Measurements from ENCODE around the gene SIM1.

SIM1 gene

GRCh38 chr6:100440935-100441334, 23.8 kb downstream of the SIM1 start:
- Histone ChIP-seq H3K27ac (ENCODE audit: low read depth, low read length) (no peak overlapping the region), H3K4me3 (ENCODE audit: low read depth, low read length) (no peak overlapping the region), H3K79me2 (ENCODE audit: control insufficient read depth, insufficient read depth, low read length, unreplicated experiment) (no peaks in the 10 kb centered on the region), H3K27me3 (ENCODE audit: insufficient read depth, low read length) (peaks cover 10% of the 10 kb centered on the region), H2AFZ (ENCODE audit: low read length, unreplicated experiment) (no peak overlapping the region), H3K36me3 (ENCODE audit: insufficient read depth, low read length) (no peaks in the 10 kb centered on the region), H3K4me1 (ENCODE audit: control insufficient read depth, insufficient read depth, low read length, unreplicated experiment) (no peaks in the 10 kb centered on the region)

- H3K27ac ChIP-seq (ENCODE audit: low read depth, low read length) = no peak overlapping the region
- H3K4me1 ChIP-seq (ENCODE audit: control insufficient read depth, insufficient read depth, low read length, unreplicated experiment) = peaks cover 4% of the 10 kb centered on the region
- no peak overlapping the region for H2AFZ ChIP-seq (ENCODE audit: low read length, unreplicated experiment)
- no peaks in the 10 kb centered on the region for H3K79me2 ChIP-seq (ENCODE audit: control insufficient read depth, insufficient read depth, low read length, unreplicated experiment)
- no peak overlapping the region for H3K4me3 ChIP-seq (ENCODE audit: low read depth, low read length)
- H3K27me3 ChIP-seq (ENCODE audit: insufficient read depth, low read length) = no peaks in the 10 kb centered on the region
- no peaks in the 10 kb centered on the region for H3K36me3 ChIP-seq (ENCODE audit: insufficient read depth, low read length)
These were observed 29.4 kb downstream of the SIM1 start for GRCh38 chr6:100435299-100435698.

GRCh38 chr6:100433726-100434435, 30.8 kb downstream of the SIM1 start:
- no peak overlapping the region for H2AFZ ChIP-seq (ENCODE audit: low read length, unreplicated experiment)

GRCh38 chr6:100432136-100432535, 32.6 kb downstream of the SIM1 start:
- H3K79me2 ChIP-seq (ENCODE audit: control insufficient read depth, insufficient read depth, low read length, unreplicated experiment) = no peaks in the 10 kb centered on the region
- H2AFZ ChIP-seq (ENCODE audit: low read length, unreplicated experiment) = no peak overlapping the region
- H3K36me3 ChIP-seq (ENCODE audit: insufficient read depth, low read length) = no peaks in the 10 kb centered on the region
- no peak overlapping the region for H3K27ac ChIP-seq (ENCODE audit: low read depth, low read length)
- H3K4me1 ChIP-seq (ENCODE audit: control insufficient read depth, insufficient read depth, low read length, unreplicated experiment) = peaks cover 4% of the 10 kb centered on the region
- no peak overlapping the region for H3K4me3 ChIP-seq (ENCODE audit: low read depth, low read length)
- no peaks in the 10 kb centered on the region for H3K27me3 ChIP-seq (ENCODE audit: insufficient read depth, low read length)

More at GRCh38 chr6:100433726-100434435, 30.8 kb downstream of the SIM1 start:
- Histone ChIP-seq H3K4me3 (ENCODE audit: low read depth, low read length) (no peak overlapping the region), H3K27me3 (ENCODE audit: insufficient read depth, low read length) (no peaks in the 10 kb centered on the region), H3K79me2 (ENCODE audit: control insufficient read depth, insufficient read depth, low read length, unreplicated experiment) (no peaks in the 10 kb centered on the region), H3K36me3 (ENCODE audit: insufficient read depth, low read length) (no peaks in the 10 kb centered on the region), H3K4me1 (ENCODE audit: control insufficient read depth, insufficient read depth, low read length, unreplicated experiment) (peaks cover 4% of the 10 kb centered on the region), H3K27ac (ENCODE audit: low read depth, low read length) (no peak overlapping the region)

DNA sequence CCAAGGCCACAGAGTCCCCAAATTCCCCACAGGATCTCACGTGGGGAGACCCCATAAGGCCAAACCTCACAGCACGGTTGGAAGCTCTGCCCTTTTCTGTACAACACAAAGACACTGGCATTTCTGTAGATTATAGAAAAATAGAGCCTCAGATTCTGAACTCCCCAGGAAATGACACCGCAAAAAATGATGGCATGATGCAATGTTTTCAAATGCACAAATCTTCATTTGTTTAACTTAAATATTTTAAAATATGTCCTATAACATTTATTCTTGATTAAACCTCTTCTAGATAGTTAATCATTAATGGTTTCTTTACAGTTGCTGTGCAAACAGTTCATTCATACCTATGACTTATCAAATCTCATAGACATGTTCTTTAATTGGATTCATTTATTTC, 33.8 kb downstream of the SIM1 start:
- Histone ChIP-seq H3K36me3 (ENCODE audit: insufficient read depth, low read length) (no peaks in the 10 kb centered on the region), H2AFZ (ENCODE audit: low read length, unreplicated experiment) (peak overlapping the region; percentile 56), H3K4me1 (ENCODE audit: control insufficient read depth, insufficient read depth, low read length, unreplicated experiment) (peaks cover 4% of the 10 kb centered on the region), H3K4me3 (ENCODE audit: low read depth, low read length) (no peak overlapping the region), H3K27ac (ENCODE audit: low read depth, low read length) (no peak overlapping the region), H3K27me3 (ENCODE audit: insufficient read depth, low read length) (no peaks in the 10 kb centered on the region), H3K79me2 (ENCODE audit: control insufficient read depth, insufficient read depth, low read length, unreplicated experiment) (no peaks in the 10 kb centered on the region)

GRCh38 chr6:100427452-100427851, 37.3 kb downstream of the SIM1 start:
- no peak overlapping the region for H2AFZ ChIP-seq (ENCODE audit: low read length, unreplicated experiment)
- no peaks in the 10 kb centered on the region for H3K36me3 ChIP-seq (ENCODE audit: insufficient read depth, low read length)
- peaks cover 4% of the 10 kb centered on the region for H3K4me1 ChIP-seq (ENCODE audit: control insufficient read depth, insufficient read depth, low read length, unreplicated experiment)
- no peak overlapping the region for H3K27ac ChIP-seq (ENCODE audit: low read depth, low read length)
- H3K79me2 ChIP-seq (ENCODE audit: control insufficient read depth, insufficient read depth, low read length, unreplicated experiment) = no peaks in the 10 kb centered on the region
- no peak overlapping the region for H3K4me3 ChIP-seq (ENCODE audit: low read depth, low read length)
- H3K27me3 ChIP-seq (ENCODE audit: insufficient read depth, low read length) = no peaks in the 10 kb centered on the region

DNA sequence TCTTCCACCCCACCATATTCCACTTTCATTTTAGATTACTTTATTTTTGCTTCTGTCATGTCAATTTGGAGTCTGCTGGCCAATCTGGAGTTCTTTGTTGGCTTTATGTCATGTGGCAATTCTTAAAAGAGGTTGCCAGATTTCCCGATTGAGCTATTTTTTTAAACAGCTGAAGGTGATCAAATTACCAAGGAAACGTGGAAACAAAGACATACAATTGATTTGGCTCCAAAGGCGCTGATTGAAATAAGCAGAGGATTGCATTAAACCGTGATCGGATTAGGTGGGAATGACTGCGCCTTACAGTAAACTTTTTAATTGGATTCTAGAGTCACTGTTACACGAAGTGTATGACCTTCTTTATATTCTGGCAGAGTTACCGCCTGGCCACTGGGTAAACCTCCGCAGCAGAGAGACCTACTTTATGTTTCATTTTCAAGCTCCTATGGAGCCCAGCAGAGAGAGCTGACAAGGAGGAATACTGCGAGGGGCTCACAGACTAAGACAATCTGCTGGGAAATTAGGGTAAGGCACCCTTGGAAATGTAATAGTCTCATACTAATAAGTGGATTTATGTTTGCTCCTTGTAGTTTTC, 37.9 kb downstream of the SIM1 start:
- no peaks in the 10 kb centered on the region for H3K36me3 ChIP-seq (ENCODE audit: insufficient read depth, low read length)
- no peak overlapping the region for H2AFZ ChIP-seq (ENCODE audit: low read length, unreplicated experiment)
- H3K4me1 ChIP-seq (ENCODE audit: control insufficient read depth, insufficient read depth, low read length, unreplicated experiment) = peaks cover 4% of the 10 kb centered on the region
- no peak overlapping the region for H3K4me3 ChIP-seq (ENCODE audit: low read depth, low read length)
- H3K27me3 ChIP-seq (ENCODE audit: insufficient read depth, low read length) = no peaks in the 10 kb centered on the region
- no peak overlapping the region for H3K27ac ChIP-seq (ENCODE audit: low read depth, low read length)
- H3K79me2 ChIP-seq (ENCODE audit: control insufficient read depth, insufficient read depth, low read length, unreplicated experiment) = no peaks in the 10 kb centered on the region

- H2AFZ ChIP-seq (ENCODE audit: low read length, unreplicated experiment) = no peak overlapping the region
These were observed 38.5 kb downstream of the SIM1 start for GRCh38 chr6:100426241-100426640.

GRCh38 chr6:100420711-100421110, 44.0 kb downstream of the SIM1 start:
- Histone ChIP-seq H3K79me2 (ENCODE audit: control insufficient read depth, insufficient read depth, low read length, unreplicated experiment) (no peaks in the 10 kb centered on the region), H3K27me3 (ENCODE audit: insufficient read depth, low read length) (no peaks in the 10 kb centered on the region), H3K36me3 (ENCODE audit: insufficient read depth, low read length) (no peaks in the 10 kb centered on the region), H2AFZ (ENCODE audit: low read length, unreplicated experiment) (no peak overlapping the region), H3K27ac (ENCODE audit: low read depth, low read length) (no peak overlapping the region), H3K4me1 (ENCODE audit: control insufficient read depth, insufficient read depth, low read length, unreplicated experiment) (no peaks in the 10 kb centered on the region), H3K4me3 (ENCODE audit: low read depth, low read length) (no peak overlapping the region)

More at GRCh38 chr6:100426241-100426640, 38.5 kb downstream of the SIM1 start:
- H3K27me3 ChIP-seq (ENCODE audit: insufficient read depth, low read length) = no peaks in the 10 kb centered on the region
- H3K79me2 ChIP-seq (ENCODE audit: control insufficient read depth, insufficient read depth, low read length, unreplicated experiment) = no peaks in the 10 kb centered on the region
- H3K4me3 ChIP-seq (ENCODE audit: low read depth, low read length) = no peak overlapping the region
- H3K4me1 ChIP-seq (ENCODE audit: control insufficient read depth, insufficient read depth, low read length, unreplicated experiment) = peaks cover 4% of the 10 kb centered on the region
- H3K36me3 ChIP-seq (ENCODE audit: insufficient read depth, low read length) = no peaks in the 10 kb centered on the region
- no peak overlapping the region for H3K27ac ChIP-seq (ENCODE audit: low read depth, low read length)

DNA sequence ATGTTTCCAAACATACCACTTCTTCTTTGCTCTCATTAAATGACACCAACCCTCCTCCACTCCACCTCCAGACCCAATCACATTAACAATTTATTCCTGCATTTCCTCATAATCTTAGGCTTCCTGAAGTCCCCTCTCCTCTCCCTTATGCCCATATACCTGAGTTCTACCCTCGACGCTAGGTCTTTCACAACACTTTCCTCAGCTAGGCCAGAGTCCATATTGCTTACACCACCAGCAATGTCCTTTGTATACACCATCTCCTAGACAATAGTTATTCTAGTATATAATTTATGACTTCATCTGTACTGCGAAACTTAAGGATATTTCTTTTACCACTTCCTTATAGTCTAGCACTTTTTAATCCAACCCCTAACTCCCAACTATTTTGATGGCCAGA, 47.7 kb downstream of the SIM1 start:
- no peaks in the 10 kb centered on the region for H3K36me3 ChIP-seq (ENCODE audit: insufficient read depth, low read length)
- H3K79me2 ChIP-seq (ENCODE audit: control insufficient read depth, insufficient read depth, low read length, unreplicated experiment) = no peaks in the 10 kb centered on the region
- no peak overlapping the region for H3K27ac ChIP-seq (ENCODE audit: low read depth, low read length)
- H3K4me1 ChIP-seq (ENCODE audit: control insufficient read depth, insufficient read depth, low read length, unreplicated experiment) = no peaks in the 10 kb centered on the region
- H2AFZ ChIP-seq (ENCODE audit: low read length, unreplicated experiment) = no peak overlapping the region
- H3K4me3 ChIP-seq (ENCODE audit: low read depth, low read length) = no peak overlapping the region
- H3K27me3 ChIP-seq (ENCODE audit: insufficient read depth, low read length) = no peaks in the 10 kb centered on the region

DNA sequence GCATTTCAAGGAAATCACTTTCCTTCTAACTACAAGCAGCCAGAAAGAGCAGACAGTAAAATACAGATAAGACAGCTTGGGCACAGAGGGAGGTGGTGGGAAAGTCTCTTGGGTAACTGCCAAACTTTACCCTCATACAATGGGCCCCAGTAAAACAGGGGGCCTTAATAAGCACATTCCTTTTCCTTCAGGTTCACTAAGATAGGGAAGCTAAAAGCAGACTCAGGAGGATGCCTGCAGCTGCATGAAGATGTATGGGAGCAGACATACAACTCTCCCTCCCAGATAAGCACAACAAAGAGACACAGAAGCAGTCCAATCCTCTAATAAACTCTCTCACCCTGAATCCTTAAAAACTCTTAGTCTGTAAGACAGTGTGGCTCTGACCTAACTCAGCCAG, 49.0 kb downstream of the SIM1 start:
- Histone ChIP-seq H3K79me2 (ENCODE audit: control insufficient read depth, insufficient read depth, low read length, unreplicated experiment) (no peaks in the 10 kb centered on the region), H3K27ac (ENCODE audit: low read depth, low read length) (no peak overlapping the region), H3K4me3 (ENCODE audit: low read depth, low read length) (no peak overlapping the region), H3K36me3 (ENCODE audit: insufficient read depth, low read length) (no peaks in the 10 kb centered on the region), H2AFZ (ENCODE audit: low read length, unreplicated experiment) (no peak overlapping the region), H3K27me3 (ENCODE audit: insufficient read depth, low read length) (no peaks in the 10 kb centered on the region), H3K4me1 (ENCODE audit: control insufficient read depth, insufficient read depth, low read length, unreplicated experiment) (no peaks in the 10 kb centered on the region)

Data from ACC112 (cell line).